Heart right ventricle (tissue), 16 donors: ENCODE results near the gene PXN. TPM values are rescaled to one million over a fixed set of nuclear protein-coding genes. Genes with fewer than 3 reads are reported as not detected.

Experiments used
- ATAC-seq, 8 donors: fragments of 200-7000 bp; cut with Tn5 transposase; one replicate each; pipeline ENCODE4 v1.9.1; 2020; ENCODE audit warnings: mild to moderate bottlenecking in 8 of 8, moderate library complexity in 8 of 8, moderate number of reproducible peaks in 1 of 8
- DNase-seq, 2 donors: peaks; one replicate each; pipeline ENCODE4 v3.0.0-alpha.2; 2020
- H3K27ac ChIP-seq, 10 donors: fragments of 200-600 bp; sonication (generic) in 2 of 10; one replicate each; pipeline versions ENCODE4 v1.5.0 to v1.8.0; 2020 to 2022; ENCODE audit warnings: mild to moderate bottlenecking in 3 of 10
- H3K27me3 ChIP-seq, 7 donors: fragments of 200-600 bp; one replicate each; pipeline ENCODE4 v1.8.0; 2021 to 2022; ENCODE audit warnings: mild to moderate bottlenecking in 2 of 7
- H3K36me3 ChIP-seq, 9 donors: fragments of 200-600 bp; sonication (generic) in 1 of 9; one replicate each; pipeline versions ENCODE4 v1.5.0 to v1.8.0; 2020 to 2022; ENCODE audit warnings: mild to moderate bottlenecking in 2 of 9
- H3K4me1 ChIP-seq, 9 donors: fragments of 200-600 bp; sonication (generic) in 1 of 9; one replicate each; pipeline versions ENCODE4 v1.5.0 to v1.8.0; 2020 to 2022; ENCODE audit warnings: mild to moderate bottlenecking in 4 of 9
- H3K4me3 ChIP-seq, 10 donors: fragments of 200-600 bp; sonication (generic) in 2 of 10; one replicate each; pipeline versions ENCODE4 v1.5.0 to v1.8.0; 2020 to 2022; ENCODE audit warnings: mild to moderate bottlenecking in 7 of 10, moderate library complexity in 2 of 10
- H3K9me3 ChIP-seq, 11 donors: fragments of 200-600 bp in 10 of 11; sonication (generic) in 2 of 11; one replicate each; pipeline versions ENCODE4 v1.5.0 to v1.8.0; 2013 to 2022; ENCODE audit warnings: mild to moderate bottlenecking in 2 of 11, control low read depth in 1 of 11, moderate library complexity in 1 of 11
- whole genome bisulfite sequencing, 2 donors: extraction: QIAGEN DNeasy Blood & Tissue Kit; methylation state at CpG; one replicate each; pipeline ENCODE4 v1.1.7; 2013; ENCODE audit warnings: inconsistent platforms in 1 of 2; 5-methylcytosine and 5-hydroxymethylcytosine counted together
- intact Hi-C, 10 donors: fragments of 100-400 bp; cut with DNase I; formaldehyde crosslinking; loops; one replicate each; pipeline versions ENCODE4 v1.11.1 to v1.14.2; 2022
- polyA plus RNA-seq, 2 donors: library from polyadenylated mRNA; stranded (reverse); fragments of 200-250 nt; gene quantifications; one replicate each; pipeline ENCODE4 v1.2.3, GENCODE V29; 2013
- total RNA-seq, 10 donors: library from RNA; stranded (reverse); fragmentation: NEBNext Ultra II Directional in 3 of 10; extraction: Animal tissue kit (Norgen Biotek cat#: 25700) in 3 of 10; gene quantifications; one replicate each; pipeline versions ENCODE4 v1.2.1 to v1.2.4, GENCODE V29; 2021 to 2023
- TF ChIP-seq, protein P1 (sequence below), 9 donors: fragments of 200-600 bp; sonication (generic) in 2 of 9; IDR thresholded peaks; one replicate each; pipeline versions ENCODE4 v1.5.0 to v1.8.0; 2021 to 2022; ENCODE audit warnings: antibody characterized with exemption in 9 of 9, mild to moderate bottlenecking in 5 of 9, moderate library complexity in 1 of 9
- donor health status: Arrhythmogenic right ventricular cardiomyopathy.
- donor health status: ischemic (EF 13 %, LVEDD 7.1; RV severe dilation, severe dysfunction).
- donor health status: healthy with polysubstance abuse.
- donor health status: DM: no; HTN: yes; CAD: no.
- donor health status: DM: no; HTN: no; CAD: no.
- donor health status: ischemic (EF 25% LVEDD 6.9; RV normal size, moderate dysfunction).
- donor health status: ischemic (EF 25% LVEDD 5.7; RV mildly dilated, moderate dysfunction).
- donor health status: healthy.
- donor health status: DM: yes; HTN: yes; CAD: no.
- donor health status: Ischemic cardiomyopathy.
- donor health status: ischemic (EF 35%, LVEDD 5.7; RV mildly dilated, moderate dysfunction).
- donor health status: nonischemic (EF 11% LVEDD 7.7; RV severe dilation, severe dysfunction).
- donor health status: DM: yes; HTN: yes; CAD: no.
- donor health status: PGD.
- donor health status: ischemic (EF 29% LVEDD 5.4; RV normal size, mild dysfunction).
- donor health status: nonischemic (EF 23%, LVEDD 6.1; RV moderate dilation, normal function).

Gene PXN
- total and polyA plus RNA-seq, 12 donors, result 41.2 to 123 (median 63.3) TPM

DNA sequence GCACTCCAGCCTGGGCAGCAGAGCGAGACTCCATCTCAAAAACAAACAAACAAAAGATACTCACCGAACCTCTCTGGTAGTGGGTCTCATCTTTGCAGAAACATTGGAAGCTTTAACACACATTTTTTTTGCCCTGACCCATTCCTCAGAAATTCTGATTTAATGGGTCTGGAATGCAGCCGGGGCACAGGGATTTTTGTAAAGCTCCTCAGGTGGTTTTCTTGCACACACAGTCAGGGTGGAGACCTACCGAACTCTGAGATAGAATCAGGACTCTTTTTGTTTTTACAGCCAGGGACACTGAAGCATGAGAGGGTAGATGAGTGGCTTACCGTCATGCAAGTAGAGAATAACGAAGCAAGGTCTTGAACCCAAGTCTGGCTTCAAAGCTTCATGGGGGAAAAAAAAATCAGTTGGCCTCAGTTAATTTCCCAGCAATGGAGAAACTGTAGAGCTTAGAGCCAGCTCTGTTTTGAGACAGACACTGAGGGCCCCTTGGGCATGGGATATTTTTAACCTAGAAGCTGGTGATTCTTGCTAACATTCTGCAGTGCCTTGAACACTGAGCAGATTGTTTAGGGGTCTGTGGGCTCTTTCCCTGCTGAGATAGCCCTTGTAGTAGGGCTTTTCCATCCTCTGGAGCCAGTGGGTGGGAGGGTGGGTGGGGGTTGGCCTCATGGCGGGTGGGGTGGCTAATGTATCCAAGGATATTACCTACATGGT lies 21.4 kb upstream of the PXN start:
- intact Hi-C loops, result no loop called here
- H3K27me3 ChIP-seq, result no peaks in the 10 kb centered on the region
- DNase-seq, result no peak
- H3K9me3 ChIP-seq, result no peaks in the 10 kb centered on the region
- no peak for ATAC-seq
- TF ChIP-seq, protein P1, sequence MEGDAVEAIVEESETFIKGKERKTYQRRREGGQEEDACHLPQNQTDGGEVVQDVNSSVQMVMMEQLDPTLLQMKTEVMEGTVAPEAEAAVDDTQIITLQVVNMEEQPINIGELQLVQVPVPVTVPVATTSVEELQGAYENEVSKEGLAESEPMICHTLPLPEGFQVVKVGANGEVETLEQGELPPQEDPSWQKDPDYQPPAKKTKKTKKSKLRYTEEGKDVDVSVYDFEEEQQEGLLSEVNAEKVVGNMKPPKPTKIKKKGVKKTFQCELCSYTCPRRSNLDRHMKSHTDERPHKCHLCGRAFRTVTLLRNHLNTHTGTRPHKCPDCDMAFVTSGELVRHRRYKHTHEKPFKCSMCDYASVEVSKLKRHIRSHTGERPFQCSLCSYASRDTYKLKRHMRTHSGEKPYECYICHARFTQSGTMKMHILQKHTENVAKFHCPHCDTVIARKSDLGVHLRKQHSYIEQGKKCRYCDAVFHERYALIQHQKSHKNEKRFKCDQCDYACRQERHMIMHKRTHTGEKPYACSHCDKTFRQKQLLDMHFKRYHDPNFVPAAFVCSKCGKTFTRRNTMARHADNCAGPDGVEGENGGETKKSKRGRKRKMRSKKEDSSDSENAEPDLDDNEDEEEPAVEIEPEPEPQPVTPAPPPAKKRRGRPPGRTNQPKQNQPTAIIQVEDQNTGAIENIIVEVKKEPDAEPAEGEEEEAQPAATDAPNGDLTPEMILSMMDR (IDR thresholded peaks at IDR 0.05), result no peak
- no peak overlapping the region for H3K27ac ChIP-seq
- H3K4me1 ChIP-seq, result peaks cover 0 to 16% (median 8%) of the 10 kb centered on the region in 9 donors
- 63 to 65% methylated on average over 7 of the region's 7 CpGs for WGBS, 2 donors
- no peaks in the 10 kb centered on the region for H3K36me3 ChIP-seq
- no peak overlapping the region for H3K4me3 ChIP-seq

DNA sequence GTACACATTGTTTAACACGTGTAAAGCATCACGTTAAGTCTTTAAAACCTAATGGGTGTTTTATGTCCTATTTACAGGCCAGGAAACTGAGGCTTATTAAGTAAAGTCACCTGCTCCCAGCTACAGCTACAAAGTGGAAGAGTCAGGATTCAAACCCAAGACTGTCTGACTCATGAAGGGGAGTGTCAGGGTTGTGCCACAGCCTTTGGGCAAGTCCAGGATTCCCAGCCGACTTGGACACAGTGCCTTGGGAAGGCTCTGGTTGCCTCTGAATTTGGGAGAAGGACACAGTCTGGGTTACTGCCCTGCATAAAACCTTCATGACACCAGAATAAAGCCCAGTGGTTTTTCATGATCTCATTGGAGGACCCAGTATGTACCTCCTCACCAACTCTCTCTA lies 18.9 kb upstream of the PXN start:
- H3K27me3 ChIP-seq, result no peaks in the 10 kb centered on the region
- 87 to 96% methylated on average over 3 of the region's 3 CpGs for whole genome bisulfite sequencing, 2 donors
- no peak overlapping the region for H3K4me3 ChIP-seq
- no peak for ATAC-seq
- no peak for DNase-seq
- H3K9me3 ChIP-seq, result no peaks in the 10 kb centered on the region
- H3K27ac ChIP-seq, result no peak overlapping the region
- H3K4me1 ChIP-seq, result no peaks in the 10 kb centered on the region
- no peaks in the 10 kb centered on the region for H3K36me3 ChIP-seq
- intact Hi-C loops, result no loop called here
- TF ChIP-seq, protein P1 (IDR thresholded peaks at IDR 0.05), result no peak

DNA sequence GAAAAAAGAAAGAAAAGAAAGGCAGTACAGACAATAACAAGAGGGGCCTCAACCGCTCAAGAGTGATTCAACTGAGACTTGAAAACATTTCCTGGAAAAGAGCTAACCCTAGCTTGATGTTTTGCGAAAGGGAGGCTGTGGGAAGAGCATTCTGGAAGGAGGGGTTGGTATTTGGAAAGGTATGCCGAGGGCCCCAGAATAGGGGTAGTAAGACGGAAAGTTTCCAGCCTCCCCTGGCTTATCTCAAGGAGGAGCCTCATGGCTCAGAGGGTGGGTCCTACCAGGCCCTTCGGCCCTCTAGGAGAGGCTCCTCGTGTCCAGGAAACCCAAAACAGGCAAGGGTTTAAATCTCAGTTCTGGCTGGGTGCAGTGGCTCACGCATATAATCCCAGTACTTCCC lies 17.8 kb upstream of the PXN start:
- no peaks in the 10 kb centered on the region for H3K27me3 ChIP-seq
- TF ChIP-seq, protein P1 (IDR thresholded peaks at IDR 0.05), result no peak
- 62 to 64% methylated on average over 7 of the region's 7 CpGs for WGBS, 2 donors
- no peak overlapping the region for H3K27ac ChIP-seq
- DNase-seq, result no peak
- no peak overlapping the region for H3K4me3 ChIP-seq
- intact Hi-C loops, result no loop called here
- ATAC-seq, result no peak
- no peaks in the 10 kb centered on the region for H3K9me3 ChIP-seq
- H3K36me3 ChIP-seq, result no peaks in the 10 kb centered on the region
- H3K4me1 ChIP-seq, result no peaks in the 10 kb centered on the region

DNA sequence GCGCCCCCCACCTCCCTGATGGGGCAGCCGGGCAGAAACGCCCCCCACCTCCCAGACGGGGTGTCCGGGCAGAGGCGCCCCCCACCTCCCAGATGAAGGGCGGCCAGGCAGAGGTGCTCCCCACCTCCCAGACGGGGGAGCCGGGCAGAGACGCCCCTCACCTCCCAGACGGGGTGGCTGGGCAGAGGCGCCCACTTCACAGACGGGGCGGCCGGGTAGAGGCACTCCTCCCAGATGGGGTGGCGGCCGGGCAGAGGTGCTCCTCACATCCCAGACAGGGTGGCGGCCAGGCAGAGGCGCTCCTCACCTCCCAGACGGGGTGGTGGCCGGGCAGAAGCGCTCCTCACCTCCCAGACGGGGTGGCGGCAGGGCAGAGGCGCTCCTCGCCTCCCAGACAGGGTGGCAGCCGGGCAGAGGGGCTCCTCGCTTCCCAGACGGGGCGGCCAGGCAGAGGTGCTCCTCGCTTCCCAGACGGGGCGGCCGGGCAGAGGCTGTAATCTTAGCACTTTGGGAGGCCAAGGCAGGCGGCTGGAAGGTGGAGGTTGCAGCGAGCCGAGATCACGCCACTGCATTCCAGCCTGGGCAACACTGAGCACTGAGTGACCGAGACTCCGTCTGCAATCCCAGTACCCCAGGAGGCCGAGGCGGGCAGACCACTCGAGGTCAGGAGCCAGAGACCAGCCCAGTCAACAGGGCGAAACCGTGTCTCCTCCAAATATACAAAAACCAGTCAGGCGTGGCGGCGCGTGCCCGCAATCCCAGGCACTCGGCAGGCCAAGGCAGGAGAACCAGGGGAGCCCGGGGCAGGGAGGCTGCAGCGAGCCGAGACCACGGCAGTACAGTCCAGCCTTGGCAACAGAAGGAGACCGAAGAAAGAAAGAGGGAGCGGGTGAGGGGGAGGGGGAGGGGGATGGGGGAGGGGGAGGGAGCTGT lies 12.9 kb upstream of the PXN start:
- TF ChIP-seq, protein P1 (IDR thresholded peaks at IDR 0.05), result no peak
- 96% methylated on average over 55 to 57 of the region's 57 CpGs for WGBS, 2 donors
- no peak for DNase-seq

More for the DNA sequence above, 12.9 kb upstream of the PXN start:
- Histone ChIP-seq H3K9me3 (no peaks in the 10 kb centered on the region), H3K27me3 (no peaks in the 10 kb centered on the region), H3K4me1 (no peaks in the 10 kb centered on the region), H3K27ac (no peak overlapping the region), H3K36me3 (no peaks in the 10 kb centered on the region), H3K4me3 (no peak overlapping the region)
- ATAC-seq, result peak in 1 of 8 donors; percentile 44
- intact Hi-C loops, result no loop called here
